Activated naive CD4-positive, alpha-beta T cell treated with Interleukin-2 at 50 U/mL for 16 hours (primary cell): ENCODE results near the gene P2RY14.

Source experiments
- DNase-seq: peaks from one replicate; pipeline ENCODE4 v3.0.0-alpha.2; 2020

Gene P2RY14

GRCh38 chr3:151300539-151300938 is 22.2 kb upstream of the P2RY14 start:
- no peak for DNase-seq

- no peak for DNase-seq
Observed at GRCh38 chr3:151299006-151299405, 20.7 kb upstream of the P2RY14 start.

GRCh38 chr3:151297429-151297828 is 19.1 kb upstream of the P2RY14 start:
- DNase-seq, result no peak

GRCh38 chr3:151296226-151296625 is 17.9 kb upstream of the P2RY14 start:
- no peak for DNase-seq

GRCh38 chr3:151293127-151293526 is 14.8 kb upstream of the P2RY14 start:
- DNase-seq, result no peak

GRCh38 chr3:151290673-151291072 is 12.3 kb upstream of the P2RY14 start:
- DNase-seq, result no peak

- no peak for DNase-seq
Observed at GRCh38 chr3:151289445-151289844, 11.1 kb upstream of the P2RY14 start.

- no peak for DNase-seq
Observed at GRCh38 chr3:151285940-151286339, 7.6 kb upstream of the P2RY14 start.

GRCh38 chr3:151283907-151284461 is 5.6 kb upstream of the P2RY14 start:
- peak; percentile 35 for DNase-seq

- no peak for DNase-seq
Observed at GRCh38 chr3:151283387-151283786, 5.0 kb upstream of the P2RY14 start.

- no peak for DNase-seq
Observed at GRCh38 chr3:151282921-151283320, 4.6 kb upstream of the P2RY14 start.

GRCh38 chr3:151281671-151282324 is 3.5 kb upstream of the P2RY14 start:
- no peak for DNase-seq

- peak; percentile 31 for DNase-seq
Observed at GRCh38 chr3:151276687-151277042, 1.7 kb downstream of the P2RY14 start.

GRCh38 chr3:151276038-151276686 is 2.2 kb downstream of the P2RY14 start:
- DNase-seq, result no peak

- no peak for DNase-seq
Observed at GRCh38 chr3:151275091-151275490, 3.3 kb downstream of the P2RY14 start.

GRCh38 chr3:151269631-151270030 is 8.7 kb downstream of the P2RY14 start:
- DNase-seq, result no peak

GRCh38 chr3:151268267-151269235 is 9.8 kb downstream of the P2RY14 start:
- peak; percentile 15 for DNase-seq

- no peak for DNase-seq
Observed at GRCh38 chr3:151267066-151267465, 11.3 kb downstream of the P2RY14 start.

- no peak for DNase-seq
Observed at GRCh38 chr3:151265866-151266265, 12.5 kb downstream of the P2RY14 start.

GRCh38 chr3:151265166-151265565 is 13.2 kb downstream of the P2RY14 start:
- no peak for DNase-seq

GRCh38 chr3:151264605-151265004 is 13.7 kb downstream of the P2RY14 start:
- DNase-seq, result no peak

GRCh38 chr3:151262871-151263525 is 15.3 kb downstream of the P2RY14 start:
- DNase-seq, result no peak

- DNase-seq, result no peak
Observed at GRCh38 chr3:151259664-151260063, 18.7 kb downstream of the P2RY14 start.
